HG03575 (cell line): Measurements from ENCODE around the gene ANKRD11.
"Not testable (repeated sequence)": the region's sequence is repeated elsewhere in the genome, so short reads cannot be mapped to it uniquely, and the experiment has no call there.

Experiments used
- ATAC-seq: cut with Tn5 transposase; IDR thresholded peaks from one replicate; pipeline ENCODE4 v1.9.1; 2021; ENCODE audit not compliant: unreplicated experiment, insufficient number of reproducible peaks, low FRiP score; ENCODE audit errors: extremely low read depth

The ANKRD11 gene

GRCh38 chr16:89484923-89485679 lies 5.3 kb downstream of the ANKRD11 start:
- no peak for ATAC-seq

GRCh38 chr16:89484041-89484501 lies 6.3 kb downstream of the ANKRD11 start:
- ATAC-seq: no peak

- ATAC-seq: no peak
Observed at GRCh38 chr16:89482817-89483205, 7.5 kb downstream of the ANKRD11 start.

- no peak for ATAC-seq
Observed at GRCh38 chr16:89482150-89482816, 8.1 kb downstream of the ANKRD11 start.

- no peak for ATAC-seq
Observed at GRCh38 chr16:89481356-89481955, 8.9 kb downstream of the ANKRD11 start.

- ATAC-seq: no peak
Observed at GRCh38 chr16:89478576-89479221, 11.7 kb downstream of the ANKRD11 start.

- ATAC-seq: no peak
Observed at GRCh38 chr16:89476811-89477261, 13.5 kb downstream of the ANKRD11 start.

- ATAC-seq: no peak
Observed at GRCh38 chr16:89476379-89476778, 14.0 kb downstream of the ANKRD11 start.

- no peak for ATAC-seq
Observed at GRCh38 chr16:89475144-89475543, 15.2 kb downstream of the ANKRD11 start.

GRCh38 chr16:89473791-89474414 lies 16.5 kb downstream of the ANKRD11 start:
- no peak for ATAC-seq

- no peak for ATAC-seq
Observed at GRCh38 chr16:89473136-89473712, 17.1 kb downstream of the ANKRD11 start.

- ATAC-seq: no peak
Observed at GRCh38 chr16:89472711-89473075, 17.7 kb downstream of the ANKRD11 start.

- no peak for ATAC-seq
Observed at GRCh38 chr16:89467382-89467781, 23.0 kb downstream of the ANKRD11 start.

GRCh38 chr16:89466920-89467319 lies 23.4 kb downstream of the ANKRD11 start:
- ATAC-seq: no peak

- not testable (repeated sequence) for ATAC-seq
Observed at GRCh38 chr16:89463312-89463711, 27.0 kb downstream of the ANKRD11 start.

GRCh38 chr16:89462639-89463038 lies 27.7 kb downstream of the ANKRD11 start:
- not testable (repeated sequence) for ATAC-seq

- not testable (repeated sequence) for ATAC-seq
Observed at GRCh38 chr16:89461890-89462289, 28.5 kb downstream of the ANKRD11 start.

- no peak for ATAC-seq
Observed at GRCh38 chr16:89460556-89460955, 29.8 kb downstream of the ANKRD11 start.

- ATAC-seq: no peak
Observed at GRCh38 chr16:89458967-89459366, 31.4 kb downstream of the ANKRD11 start.
